HEK293 (cell line): ENCODE results near the gene TMEM167A.
A peak's percentile ranks its signal among the peaks of the same experiment; 100 is the strongest.

Experiments
- KLF1 ChIP-seq: fragments of 450-650 bp; formaldehyde crosslinking; IDR thresholded peaks from 2 replicates; pipeline ENCODE4 v1.5.1; 2016; ENCODE audit warnings: missing biosample characterization, missing genetic modification characterization
- YY2 ChIP-seq: fragments of 450-650 bp; formaldehyde crosslinking; IDR thresholded peaks from 2 replicates; pipeline ENCODE4 v1.5.1; 2016; ENCODE audit warnings: missing biosample characterization, missing genetic modification characterization
- ZBTB17 ChIP-seq: fragments of 450-650 bp; formaldehyde crosslinking; IDR thresholded peaks from 2 replicates; pipeline ENCODE4 v1.5.1; 2016; ENCODE audit warnings: missing biosample characterization, missing genetic modification characterization
- ZEB2 ChIP-seq: fragments of 450-650 bp; formaldehyde crosslinking; IDR thresholded peaks from 2 replicates; pipeline ENCODE4 v1.5.1; 2016; ENCODE audit warnings: missing biosample characterization, missing genetic modification characterization
- ZIC2 ChIP-seq: fragments of 450-650 bp; formaldehyde crosslinking; IDR thresholded peaks from 2 replicates; pipeline ENCODE4 v1.5.1; 2016; ENCODE audit warnings: missing biosample characterization, missing genetic modification characterization
- ZNF132 ChIP-seq: fragments of 450-650 bp; formaldehyde crosslinking; IDR thresholded peaks from 2 replicates; pipeline ENCODE4 v1.5.1; 2017; ENCODE audit warnings: missing biosample characterization, missing genetic modification characterization, borderline replicate concordance
- ZNF214 ChIP-seq: fragments of 450-650 bp; formaldehyde crosslinking; IDR thresholded peaks from 2 replicates; pipeline ENCODE4 v1.5.1; 2017; ENCODE audit warnings: missing biosample characterization, mild to moderate bottlenecking, missing genetic modification characterization, borderline replicate concordance
- ZNF24 ChIP-seq: fragments of 450-650 bp; formaldehyde crosslinking; IDR thresholded peaks from 2 replicates; pipeline ENCODE4 v1.5.1; 2016; ENCODE audit warnings: missing biosample characterization, missing genetic modification characterization
- ZNF335 ChIP-seq: fragments of 450-650 bp; formaldehyde crosslinking; conservative IDR thresholded peaks from 2 replicates; pipeline ENCODE4 v1.5.1; 2016; ENCODE audit warnings: missing biosample characterization, missing genetic modification characterization
- ZNF350 ChIP-seq: fragments of 450-650 bp; formaldehyde crosslinking; IDR thresholded peaks from 2 replicates; pipeline ENCODE4 v1.5.0; 2017; ENCODE audit warnings: missing biosample characterization, mild to moderate bottlenecking, missing genetic modification characterization
- ZNF37A ChIP-seq: fragments of 450-650 bp; IDR thresholded peaks from 2 replicates; pipeline ENCODE4 v1.5.1; 2018; ENCODE audit warnings: missing biosample characterization, missing genetic modification characterization
- ZNF426 ChIP-seq: fragments of 450-650 bp; formaldehyde crosslinking; IDR thresholded peaks from 2 replicates; pipeline ENCODE4 v1.5.1; 2017; ENCODE audit warnings: missing biosample characterization, missing genetic modification characterization, mild to moderate bottlenecking, inconsistent platforms, moderate library complexity
- ZNF521 ChIP-seq: fragments of 450-650 bp; formaldehyde crosslinking; IDR thresholded peaks from 2 replicates; pipeline ENCODE4 v1.5.1; 2017; ENCODE audit warnings: missing biosample characterization, mild to moderate bottlenecking, missing genetic modification characterization
- ZNF677 ChIP-seq: fragments of 450-650 bp; IDR thresholded peaks from 2 replicates; pipeline ENCODE4 v1.5.0; 2018; ENCODE audit warnings: missing biosample characterization, mild to moderate bottlenecking, missing genetic modification characterization, moderate library complexity
- ZNF792 ChIP-seq: fragments of 450-650 bp; formaldehyde crosslinking; IDR thresholded peaks from 2 replicates; pipeline ENCODE4 v1.5.1; 2016; ENCODE audit warnings: missing biosample characterization, missing genetic modification characterization
- ZNF843 ChIP-seq: fragments of 450-650 bp; formaldehyde crosslinking; IDR thresholded peaks from 2 replicates; pipeline ENCODE4 v1.5.1; 2016; ENCODE audit warnings: missing biosample characterization, missing genetic modification characterization
- TF ChIP-seq, protein P1 (sequence below): fragments of 450-650 bp; formaldehyde crosslinking; IDR thresholded peaks from 2 replicates; pipeline ENCODE4 v1.5.1; 2016; ENCODE audit warnings: missing biosample characterization, missing genetic modification characterization
- TF ChIP-seq, protein P2 (sequence below): fragments of 450-650 bp; formaldehyde crosslinking; IDR thresholded peaks from 2 replicates; pipeline ENCODE4 v1.5.1; 2017; ENCODE audit warnings: missing biosample characterization, missing genetic modification characterization
- TF ChIP-seq, protein P3 (sequence below): fragments of 450-650 bp; formaldehyde crosslinking; conservative IDR thresholded peaks from 2 replicates; pipeline ENCODE4 v1.5.1; 2016; ENCODE audit warnings: low read depth, missing biosample characterization, missing genetic modification characterization
- TF ChIP-seq, protein P4 (sequence below): fragments of 450-650 bp; formaldehyde crosslinking; IDR thresholded peaks from 2 replicates; pipeline ENCODE4 v1.5.1; 2016; ENCODE audit warnings: missing biosample characterization, missing genetic modification characterization
- TF ChIP-seq, protein P5 (sequence below): fragments of 450-650 bp; formaldehyde crosslinking; IDR thresholded peaks from 2 replicates; pipeline ENCODE4 v1.5.1; 2016; ENCODE audit warnings: missing biosample characterization, missing genetic modification characterization
- TF ChIP-seq, protein P6 (sequence below): fragments of 450-650 bp; formaldehyde crosslinking; IDR thresholded peaks from 2 replicates; pipeline ENCODE4 v1.5.0; 2017; ENCODE audit warnings: missing biosample characterization, missing genetic modification characterization, borderline replicate concordance
- TF ChIP-seq, protein P7 (sequence below): fragments of 450-650 bp; formaldehyde crosslinking; IDR thresholded peaks from 2 replicates; pipeline ENCODE4 v1.5.1; 2016; ENCODE audit warnings: missing biosample characterization, missing genetic modification characterization
- TF ChIP-seq, protein P8 (sequence below): fragments of 450-650 bp; formaldehyde crosslinking; IDR thresholded peaks from 2 replicates; pipeline ENCODE4 v1.5.1; 2017; ENCODE audit warnings: missing biosample characterization, missing genetic modification characterization

Gene TMEM167A

DNA sequence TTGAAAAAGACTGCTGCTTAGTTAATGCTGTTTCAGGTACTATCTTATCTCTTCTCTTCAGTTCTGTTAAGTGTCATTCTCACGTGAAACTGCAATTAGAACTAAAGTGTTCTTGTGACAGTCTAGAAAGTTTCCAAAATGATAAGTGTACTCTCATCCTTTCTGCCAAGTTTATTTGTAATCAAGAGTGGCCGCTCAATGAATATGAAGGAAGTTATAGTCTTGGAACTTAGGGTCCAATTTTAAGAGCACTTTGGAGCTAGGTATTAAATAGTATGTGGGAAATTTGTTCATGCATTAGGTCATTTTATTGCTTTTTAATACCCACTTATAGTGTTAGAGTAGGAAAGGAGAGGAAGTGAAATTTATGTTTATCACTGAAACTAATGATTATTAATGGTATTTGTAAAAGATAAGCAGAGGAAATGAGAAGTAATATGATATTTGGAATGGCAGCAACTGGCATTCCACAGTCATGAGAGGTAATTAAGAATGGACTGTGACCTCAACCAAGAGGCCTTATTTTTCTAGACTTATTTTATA, 20.6 kb upstream of the TMEM167A start (continued):
- TF ChIP-seq, protein P1, sequence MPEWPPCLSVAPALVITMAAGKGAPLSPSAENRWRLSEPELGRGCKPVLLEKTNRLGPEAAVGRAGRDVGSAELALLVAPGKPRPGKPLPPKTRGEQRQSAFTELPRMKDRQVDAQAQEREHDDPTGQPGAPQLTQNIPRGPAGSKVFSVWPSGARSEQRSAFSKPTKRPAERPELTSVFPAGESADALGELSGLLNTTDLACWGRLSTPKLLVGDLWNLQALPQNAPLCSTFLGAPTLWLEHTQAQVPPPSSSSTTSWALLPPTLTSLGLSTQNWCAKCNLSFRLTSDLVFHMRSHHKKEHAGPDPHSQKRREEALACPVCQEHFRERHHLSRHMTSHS: peak; percentile 56; the same call in 1 of the 2 replicates
- TF ChIP-seq ZNF335 (tag by site-specific recombination) (peak; percentile 39; the same call in 1 of the 2 replicates), KLF1 (no peak), ZBTB17 (tag by site-specific recombination) (peak; percentile 86), ZNF214 (tag by site-specific recombination) (no peak), ZNF132 (tag by site-specific recombination) (no peak), ZNF677 (tag by site-specific recombination) (no peak), ZIC2 (tag by site-specific recombination) (no peak), ZNF426 (tag by site-specific recombination) (no peak), ZEB2 (peak; percentile 96), YY2 (tag by site-specific recombination) (peak; percentile 86), ZNF521 (tag by site-specific recombination) (no peak), ZNF792 (no peak), ZNF24 (peak; percentile 96), ZNF350 (tag by site-specific recombination) (no peak), ZNF843 (tag by site-specific recombination) (peak; percentile 99), ZNF37A (tag by site-specific recombination) (no peak)
- TF ChIP-seq, protein P2, sequence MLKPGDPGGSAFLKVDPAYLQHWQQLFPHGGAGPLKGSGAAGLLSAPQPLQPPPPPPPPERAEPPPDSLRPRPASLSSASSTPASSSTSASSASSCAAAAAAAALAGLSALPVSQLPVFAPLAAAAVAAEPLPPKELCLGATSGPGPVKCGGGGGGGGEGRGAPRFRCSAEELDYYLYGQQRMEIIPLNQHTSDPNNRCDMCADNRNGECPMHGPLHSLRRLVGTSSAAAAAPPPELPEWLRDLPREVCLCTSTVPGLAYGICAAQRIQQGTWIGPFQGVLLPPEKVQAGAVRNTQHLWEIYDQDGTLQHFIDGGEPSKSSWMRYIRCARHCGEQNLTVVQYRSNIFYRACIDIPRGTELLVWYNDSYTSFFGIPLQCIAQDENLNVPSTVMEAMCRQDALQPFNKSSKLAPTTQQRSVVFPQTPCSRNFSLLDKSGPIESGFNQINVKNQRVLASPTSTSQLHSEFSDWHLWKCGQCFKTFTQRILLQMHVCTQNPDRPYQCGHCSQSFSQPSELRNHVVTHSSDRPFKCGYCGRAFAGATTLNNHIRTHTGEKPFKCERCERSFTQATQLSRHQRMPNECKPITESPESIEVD (tag by site-specific recombination): peak; percentile 91
- TF ChIP-seq, protein P3, sequence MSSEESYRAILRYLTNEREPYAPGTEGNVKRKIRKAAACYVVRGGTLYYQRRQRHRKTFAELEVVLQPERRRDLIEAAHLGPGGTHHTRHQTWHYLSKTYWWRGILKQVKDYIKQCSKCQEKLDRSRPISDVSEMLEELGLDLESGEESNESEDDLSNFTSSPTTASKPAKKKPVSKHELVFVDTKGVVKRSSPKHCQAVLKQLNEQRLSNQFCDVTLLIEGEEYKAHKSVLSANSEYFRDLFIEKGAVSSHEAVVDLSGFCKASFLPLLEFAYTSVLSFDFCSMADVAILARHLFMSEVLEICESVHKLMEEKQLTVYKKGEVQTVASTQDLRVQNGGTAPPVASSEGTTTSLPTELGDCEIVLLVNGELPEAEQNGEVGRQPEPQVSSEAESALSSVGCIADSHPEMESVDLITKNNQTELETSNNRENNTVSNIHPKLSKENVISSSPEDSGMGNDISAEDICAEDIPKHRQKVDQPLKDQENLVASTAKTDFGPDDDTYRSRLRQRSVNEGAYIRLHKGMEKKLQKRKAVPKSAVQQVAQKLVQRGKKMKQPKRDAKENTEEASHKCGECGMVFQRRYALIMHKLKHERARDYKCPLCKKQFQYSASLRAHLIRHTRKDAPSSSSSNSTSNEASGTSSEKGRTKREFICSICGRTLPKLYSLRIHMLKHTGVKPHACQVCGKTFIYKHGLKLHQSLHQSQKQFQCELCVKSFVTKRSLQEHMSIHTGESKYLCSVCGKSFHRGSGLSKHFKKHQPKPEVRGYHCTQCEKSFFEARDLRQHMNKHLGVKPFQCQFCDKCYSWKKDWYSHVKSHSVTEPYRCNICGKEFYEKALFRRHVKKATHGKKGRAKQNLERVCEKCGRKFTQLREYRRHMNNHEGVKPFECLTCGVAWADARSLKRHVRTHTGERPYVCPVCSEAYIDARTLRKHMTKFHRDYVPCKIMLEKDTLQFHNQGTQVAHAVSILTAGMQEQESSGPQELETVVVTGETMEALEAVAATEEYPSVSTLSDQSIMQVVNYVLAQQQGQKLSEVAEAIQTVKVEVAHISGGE (tag by site-specific recombination): no peak
- TF ChIP-seq, protein P4, sequence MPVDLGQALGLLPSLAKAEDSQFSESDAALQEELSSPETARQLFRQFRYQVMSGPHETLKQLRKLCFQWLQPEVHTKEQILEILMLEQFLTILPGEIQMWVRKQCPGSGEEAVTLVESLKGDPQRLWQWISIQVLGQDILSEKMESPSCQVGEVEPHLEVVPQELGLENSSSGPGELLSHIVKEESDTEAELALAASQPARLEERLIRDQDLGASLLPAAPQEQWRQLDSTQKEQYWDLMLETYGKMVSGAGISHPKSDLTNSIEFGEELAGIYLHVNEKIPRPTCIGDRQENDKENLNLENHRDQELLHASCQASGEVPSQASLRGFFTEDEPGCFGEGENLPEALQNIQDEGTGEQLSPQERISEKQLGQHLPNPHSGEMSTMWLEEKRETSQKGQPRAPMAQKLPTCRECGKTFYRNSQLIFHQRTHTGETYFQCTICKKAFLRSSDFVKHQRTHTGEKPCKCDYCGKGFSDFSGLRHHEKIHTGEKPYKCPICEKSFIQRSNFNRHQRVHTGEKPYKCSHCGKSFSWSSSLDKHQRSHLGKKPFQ: peak; percentile 38; the same call in 1 of the 2 replicates
- TF ChIP-seq, protein P5, sequence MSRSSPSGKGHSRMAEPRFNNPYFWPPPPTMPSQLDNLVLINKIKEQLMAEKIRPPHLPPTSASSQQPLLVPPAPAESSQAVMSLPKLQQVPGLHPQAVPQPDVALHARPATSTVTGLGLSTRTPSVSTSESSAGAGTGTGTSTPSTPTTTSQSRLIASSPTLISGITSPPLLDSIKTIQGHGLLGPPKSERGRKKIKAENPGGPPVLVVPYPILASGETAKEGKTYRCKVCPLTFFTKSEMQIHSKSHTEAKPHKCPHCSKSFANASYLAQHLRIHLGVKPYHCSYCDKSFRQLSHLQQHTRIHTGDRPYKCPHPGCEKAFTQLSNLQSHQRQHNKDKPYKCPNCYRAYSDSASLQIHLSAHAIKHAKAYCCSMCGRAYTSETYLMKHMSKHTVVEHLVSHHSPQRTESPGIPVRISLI (tag by site-specific recombination): peak; percentile 77
- TF ChIP-seq, protein P6, sequence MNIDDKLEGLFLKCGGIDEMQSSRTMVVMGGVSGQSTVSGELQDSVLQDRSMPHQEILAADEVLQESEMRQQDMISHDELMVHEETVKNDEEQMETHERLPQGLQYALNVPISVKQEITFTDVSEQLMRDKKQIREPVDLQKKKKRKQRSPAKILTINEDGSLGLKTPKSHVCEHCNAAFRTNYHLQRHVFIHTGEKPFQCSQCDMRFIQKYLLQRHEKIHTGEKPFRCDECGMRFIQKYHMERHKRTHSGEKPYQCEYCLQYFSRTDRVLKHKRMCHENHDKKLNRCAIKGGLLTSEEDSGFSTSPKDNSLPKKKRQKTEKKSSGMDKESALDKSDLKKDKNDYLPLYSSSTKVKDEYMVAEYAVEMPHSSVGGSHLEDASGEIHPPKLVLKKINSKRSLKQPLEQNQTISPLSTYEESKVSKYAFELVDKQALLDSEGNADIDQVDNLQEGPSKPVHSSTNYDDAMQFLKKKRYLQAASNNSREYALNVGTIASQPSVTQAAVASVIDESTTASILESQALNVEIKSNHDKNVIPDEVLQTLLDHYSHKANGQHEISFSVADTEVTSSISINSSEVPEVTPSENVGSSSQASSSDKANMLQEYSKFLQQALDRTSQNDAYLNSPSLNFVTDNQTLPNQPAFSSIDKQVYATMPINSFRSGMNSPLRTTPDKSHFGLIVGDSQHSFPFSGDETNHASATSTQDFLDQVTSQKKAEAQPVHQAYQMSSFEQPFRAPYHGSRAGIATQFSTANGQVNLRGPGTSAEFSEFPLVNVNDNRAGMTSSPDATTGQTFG (tag by site-specific recombination): peak; percentile 69; the same call in 1 of the 2 replicates
- TF ChIP-seq, protein P7, sequence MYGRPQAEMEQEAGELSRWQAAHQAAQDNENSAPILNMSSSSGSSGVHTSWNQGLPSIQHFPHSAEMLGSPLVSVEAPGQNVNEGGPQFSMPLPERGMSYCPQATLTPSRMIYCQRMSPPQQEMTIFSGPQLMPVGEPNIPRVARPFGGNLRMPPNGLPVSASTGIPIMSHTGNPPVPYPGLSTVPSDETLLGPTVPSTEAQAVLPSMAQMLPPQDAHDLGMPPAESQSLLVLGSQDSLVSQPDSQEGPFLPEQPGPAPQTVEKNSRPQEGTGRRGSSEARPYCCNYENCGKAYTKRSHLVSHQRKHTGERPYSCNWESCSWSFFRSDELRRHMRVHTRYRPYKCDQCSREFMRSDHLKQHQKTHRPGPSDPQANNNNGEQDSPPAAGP (tag by site-specific recombination): 0 out of 2 replicates have a peak, but pooled peaks have one; percentile 33
- TF ChIP-seq, protein P8, sequence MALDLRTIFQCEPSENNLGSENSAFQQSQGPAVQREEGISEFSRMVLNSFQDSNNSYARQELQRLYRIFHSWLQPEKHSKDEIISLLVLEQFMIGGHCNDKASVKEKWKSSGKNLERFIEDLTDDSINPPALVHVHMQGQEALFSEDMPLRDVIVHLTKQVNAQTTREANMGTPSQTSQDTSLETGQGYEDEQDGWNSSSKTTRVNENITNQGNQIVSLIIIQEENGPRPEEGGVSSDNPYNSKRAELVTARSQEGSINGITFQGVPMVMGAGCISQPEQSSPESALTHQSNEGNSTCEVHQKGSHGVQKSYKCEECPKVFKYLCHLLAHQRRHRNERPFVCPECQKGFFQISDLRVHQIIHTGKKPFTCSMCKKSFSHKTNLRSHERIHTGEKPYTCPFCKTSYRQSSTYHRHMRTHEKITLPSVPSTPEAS (tag by site-specific recombination): peak; percentile 67; the same call in 1 of the 2 replicates
